GM12878 (cell line): ENCODE measurements around the gene GRK5. TPM values are rescaled to one million over a fixed set of nuclear protein-coding genes. Genes with fewer than 3 reads are reported as not detected.

ENCODE experiments used
- ATAC-seq: fragments of 200-7000 bp; cut with Tn5 transposase; 3 replicates; pipeline ENCODE4 v1.9.1; 2020; ENCODE audit warnings: mild to moderate bottlenecking, moderate library complexity
- BruUV-seq: library from RNA; stranded (reverse); fragments of 400-500 nt; replicated peaks from 2 replicates; lab custom pipeline; 2021; lab: Mats Ljungman, UMichigan
- CTCF ChIA-PET: fragments of 300-600 bp; sonication (Branson Sonifier 250); formaldehyde crosslinking; extraction: SDS; loops from one replicate; lab custom pipeline; 2021; ENCODE audit warnings: inconsistent platforms; lab: Yijun Ruan, JAX
- POLR2A ChIA-PET: fragments of 350-600 bp; formaldehyde crosslinking; extraction: SDS; loops from one replicate; lab custom pipeline; 2021; ENCODE audit warnings: inconsistent platforms; lab: Charles Lee
- RAD21 ChIA-PET: fragments of 300-600 bp; sonication (Branson Sonifier 250); formaldehyde crosslinking; loops from one replicate; lab custom pipeline; 2023; ENCODE audit warnings: antibody characterized with exemption; ENCODE audit not compliant: unreplicated experiment; lab: Charles Lee
- SMC1A ChIA-PET: fragments of 300-600 bp; sonication (Branson Sonifier 250); formaldehyde crosslinking; loops from one replicate; lab custom pipeline; 2023; ENCODE audit not compliant: unreplicated experiment, uncharacterized antibody; lab: Charles Lee
- DNase-seq: peaks from one replicate; pipeline ENCODE4 v3.0.0-alpha.2; 2011; ENCODE audit warnings: low read depth, low spot score
- FAIRE-seq: peaks from 3 replicates; lab custom pipeline; 2011; peaks lifted over from hg19 to GRCh38; lab: Jason Lieb, UNC
- H2AFZ ChIP-seq: 2 replicates; pipeline ENCODE4 v1.6.0; 2011; ENCODE audit warnings: low read depth, low read length, control low read depth; ENCODE audit not compliant: control insufficient read depth
- H3K27ac ChIP-seq: 2 replicates; pipeline ENCODE4 v1.5.1; 2011; ENCODE audit warnings: control low read depth; ENCODE audit not compliant: control insufficient read depth, insufficient read depth
- H3K27me3 ChIP-seq, 2 experiments: replicated peaks in 1 of 2; 2 replicates each; pipeline versions ENCODE4 v1.6.0 to v1.6.1; 2011; ENCODE audit warnings: low read length in 1 of 2; ENCODE audit not compliant: control insufficient read depth in 2 of 2, insufficient read depth in 2 of 2
- H3K36me3 ChIP-seq, 2 experiments: 2 replicates each; pipeline ENCODE4 v1.5.1; 2011; ENCODE audit warnings: low read length in 1 of 2; ENCODE audit not compliant: control insufficient read depth in 2 of 2, insufficient read depth in 2 of 2
- H3K4me1 ChIP-seq: 2 replicates; pipeline ENCODE4 v1.6.1; 2011; ENCODE audit warnings: mild to moderate bottlenecking, low read length, moderate library complexity, mixed read lengths; ENCODE audit not compliant: control insufficient read depth, insufficient read depth
- H3K4me2 ChIP-seq: 2 replicates; pipeline ENCODE4 v1.6.0; 2011; ENCODE audit warnings: control low read depth; ENCODE audit not compliant: control insufficient read depth, insufficient read depth
- H3K4me3 ChIP-seq: fragments of 200-600 bp; sonication (generic); 2 replicates; pipeline ENCODE4 v1.5.1; 2016
- H3K79me2 ChIP-seq: 2 replicates; pipeline ENCODE4 v1.6.0; 2011; ENCODE audit warnings: low read length; ENCODE audit not compliant: control insufficient read depth, insufficient read depth
- H3K9ac ChIP-seq: 2 replicates; pipeline ENCODE4 v1.8.0; 2011; ENCODE audit warnings: low read length, control low read depth, mixed read lengths; ENCODE audit not compliant: control insufficient read depth, insufficient read depth
- H3K9me3 ChIP-seq: replicated peaks from 3 replicates; pipeline ENCODE4 v1.5.1; 2011; ENCODE audit warnings: mild to moderate bottlenecking, low read length; ENCODE audit not compliant: control insufficient read depth, insufficient read depth
- H4K20me1 ChIP-seq: 2 replicates; pipeline ENCODE4 v1.6.0; 2011; ENCODE audit not compliant: control insufficient read depth, insufficient read depth
- CBX5 ChIP-seq: sonication (generic); IDR thresholded peaks from 2 replicates; pipeline ENCODE4 v1.6.1; 2016; ENCODE audit warnings: low read depth, moderate library complexity, mild to moderate bottlenecking, inconsistent platforms
- HSF1 ChIP-seq: fragments of 150-350 bp; IDR thresholded peaks from 2 replicates; pipeline ENCODE4 v1.6.1; 2014; ENCODE audit warnings: mild to moderate bottlenecking, low read depth, low read length
- NKRF ChIP-seq: fragments of 450-650 bp; conservative IDR thresholded peaks from 2 replicates; pipeline ENCODE4 v1.6.1; 2017; ENCODE audit warnings: mild to moderate bottlenecking, moderate library complexity
- RBBP5 ChIP-seq: fragments of 200-600 bp; sonication (generic); conservative IDR thresholded peaks from 2 replicates; pipeline ENCODE4 v1.6.1; 2016
- RFX5 ChIP-seq: IDR thresholded peaks from 2 replicates; pipeline ENCODE4 v1.6.1; 2011; ENCODE audit warnings: low read depth, low read length, improper control_type of control experiment
- SUZ12 ChIP-seq: fragments of 200-600 bp; sonication (generic); IDR thresholded peaks from one replicate; pipeline ENCODE4 v1.6.1; 2018; ENCODE audit warnings: antibody characterized with exemption, mild to moderate bottlenecking; ENCODE audit not compliant: unreplicated experiment
- WGBS: methylation state at CpG from one replicate; pipeline ENCODE4 v1.1.6; 2016; ENCODE audit warnings: low lambda C conversion rate; ENCODE audit not compliant: insufficient replicate concordance, insufficient coverage; ENCODE audit errors: missing lambda C conversion rate; 5-methylcytosine and 5-hydroxymethylcytosine counted together
- in situ Hi-C: fragments of 300-500 bp; cut with MboI; formaldehyde crosslinking; loops from 9 replicates; pipeline ENCODE4 v1.14.3; 2018; ENCODE audit warnings: mixed read lengths
- intact Hi-C: fragments of 100-400 bp; cut with micrococcal nuclease; formaldehyde crosslinking; loops from one replicate; pipeline ENCODE4 v1.14.2; 2022; ENCODE audit not compliant: unreplicated experiment
- polyA plus RNA-seq, 11 experiments: library from polyadenylated mRNA; depleted of rRNA in 4 of 11; unstranded in 6 of 11; stranded (reverse) in 5 of 11; fragments of >200 nt; fragmentation: Nextera tagmentation in 4 of 11; fragmentation: Illumina TruSeq in 1 of 11; extraction: Ambion mirVana in 4 of 11; extraction: Trizol in 1 of 11; gene quantifications; 1 replicate in 1 of 11; 2 replicates in 10 of 11; pipeline versions ENCODE4 v1.2.1 to v1.2.3, GENCODE V29; 2011 to 2016; ENCODE audit warnings: inconsistent platforms in 2 of 11, missing spikeins in 2 of 11, low read depth in 1 of 11
- total RNA-seq, 4 experiments: library from RNA; depleted of rRNA in 3 of 4; stranded (reverse); fragments of >200 nt in 3 of 4; fragmentation: Illumina TruSeq in 1 of 4; extraction: Trizol in 1 of 4; gene quantifications; 2 replicates each; pipeline versions ENCODE4 v1.2.1 to v1.2.3, GENCODE V29; 2013 to 2021

GRK5 gene
- total and polyA plus RNA-seq, 10 of the 15 experiments (the other 5 are each of a cell fraction or from before 2014, with no cell fraction given) = 0.11 to 22.1 (median 10.0) TPM

DNA sequence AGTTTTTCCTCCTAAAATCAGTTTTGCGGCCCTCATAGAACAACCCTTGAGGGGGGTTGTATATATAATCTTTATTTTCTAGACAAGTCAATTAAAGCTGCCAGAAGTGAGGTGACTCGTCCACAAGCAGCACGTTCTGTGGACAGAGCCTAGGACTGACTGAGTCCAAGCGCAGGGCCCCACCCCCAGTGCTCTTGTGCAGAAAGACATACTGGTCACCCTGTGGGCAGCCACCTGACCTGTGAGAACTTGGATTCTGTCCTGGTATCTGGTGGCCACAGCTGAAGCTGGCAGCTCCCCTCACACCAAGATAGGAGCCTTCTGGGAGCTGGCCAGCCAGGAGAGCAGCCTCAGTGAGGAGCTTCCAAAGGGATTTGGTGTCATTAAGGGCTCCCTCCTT lies 89.3 kb downstream of the GRK5 start (continued):
- TF ChIP-seq RFX5 (no peak), HSF1 (no peak), NKRF (no peak), CBX5 (no peak)

DNA sequence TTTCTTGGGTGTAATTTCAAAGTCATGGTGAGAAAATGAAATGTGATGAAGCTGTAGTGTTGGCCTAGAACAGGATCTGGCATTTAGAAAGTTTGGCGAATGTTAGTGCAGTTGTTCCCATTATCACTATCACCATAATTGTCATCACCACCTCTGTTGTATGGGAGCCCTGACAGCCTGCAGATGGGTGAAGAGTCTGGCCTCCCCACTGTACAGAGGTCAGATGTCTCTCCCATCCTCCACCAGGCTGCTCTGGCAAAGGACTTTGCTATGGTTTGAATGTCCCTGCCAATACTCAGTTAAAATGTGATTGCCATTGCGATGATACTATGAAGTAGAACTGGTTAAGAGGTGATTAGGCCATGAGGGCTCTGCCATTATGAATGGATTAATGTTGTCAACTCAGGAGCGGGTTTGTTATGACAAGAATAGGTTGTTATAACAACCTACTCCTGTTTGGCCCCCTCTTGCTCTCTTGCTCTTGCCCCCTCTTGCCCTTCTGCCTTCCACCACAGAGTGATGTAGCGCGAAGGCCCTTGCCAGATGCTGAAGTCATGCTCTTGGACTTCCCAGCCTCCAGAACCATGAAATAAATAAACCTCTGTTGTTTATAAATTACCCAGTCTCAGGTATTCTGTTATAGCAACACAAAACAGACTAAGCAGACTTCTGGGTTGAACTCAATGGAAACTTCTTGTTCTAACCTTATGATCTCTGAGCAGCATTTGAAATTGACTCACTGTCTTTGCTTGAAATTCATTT lies 90.0 kb downstream of the GRK5 start:
- Histone ChIP-seq H2AFZ (no peak overlapping the region), H3K4me1 (peaks cover 10% of the 10 kb centered on the region), H3K4me2 (no peak overlapping the region), H3K9me3 (no peaks in the 10 kb centered on the region; the same call in 1 of the 3 replicates), H3K27me3 (no peaks in the 10 kb centered on the region), H3K9ac (no peak overlapping the region), H3K27ac (no peak overlapping the region), H3K79me2 (no peaks in the 10 kb centered on the region; the same call in 1 of the 2 replicates), H3K36me3 (no peaks in the 10 kb centered on the region), H3K4me3 (no peak overlapping the region), H4K20me1 (no peaks in the 10 kb centered on the region)
- ChIA-PET RAD21 (no interaction called here), SMC1A (interaction anchor here (1.0 kb wide), 1 partner anchor 148 kb away, joined by 3 read pairs; no protein-coding TSS in a partner anchor), POLR2A (no interaction called here), CTCF (interaction anchor here (0.8 to 1.4 kb wide), 3 partner anchors 23 to 99 kb away, joined by 3 to 4 read pairs (median 3); no protein-coding TSS in a partner anchor)
- in situ Hi-C loops (no loop called here), intact Hi-C loops (no loop called here)
- WGBS = 91% methylated on average over 5 of the region's 5 CpGs
- DNase-seq (no peak), FAIRE-seq (no peak), ATAC-seq (no peak)
- TF ChIP-seq SUZ12 = no peak
- no peak for TF ChIP-seq RBBP5
- no TSS peak for BruUV-seq
